C4-2B (cell line): ENCODE measurements around the gene PLCXD1.

Source experiments
- H3K27ac ChIP-seq: fragments of 450-650 bp; 2 replicates; pipeline ENCODE4 v1.5.1; 2017
- ZFX ChIP-seq: fragments of 450-650 bp; IDR thresholded peaks from 2 replicates; pipeline ENCODE4 v1.6.1; 2017
- TF ChIP-seq, protein P1 (sequence below): fragments of 450-650 bp; conservative IDR thresholded peaks from 2 replicates; pipeline ENCODE4 v1.5.1; 2017; ENCODE audit warnings: mild to moderate bottlenecking

PLCXD1 gene

DNA sequence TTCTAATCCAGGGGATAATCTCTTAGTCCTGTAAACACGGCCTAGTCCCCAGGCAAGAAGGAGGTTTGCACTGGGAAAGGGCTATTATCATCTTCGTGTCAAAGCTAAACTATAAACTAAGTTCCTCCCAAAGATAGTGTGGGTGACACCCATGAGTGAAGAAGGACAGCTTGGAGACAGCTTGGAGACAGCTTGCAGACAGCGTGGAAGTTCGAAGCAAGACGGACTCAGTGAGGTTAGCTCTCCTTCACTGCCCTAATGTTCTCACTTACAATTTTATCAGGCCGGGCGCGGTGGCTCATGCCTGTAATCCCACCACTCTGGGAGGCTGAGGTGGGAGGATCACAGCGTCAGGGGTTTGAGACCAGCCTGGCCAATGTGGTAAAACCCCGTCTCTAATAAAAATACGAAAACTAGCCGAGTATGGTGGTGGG, 19.2 kb upstream of the PLCXD1 start:
- TF ChIP-seq, protein P1, sequence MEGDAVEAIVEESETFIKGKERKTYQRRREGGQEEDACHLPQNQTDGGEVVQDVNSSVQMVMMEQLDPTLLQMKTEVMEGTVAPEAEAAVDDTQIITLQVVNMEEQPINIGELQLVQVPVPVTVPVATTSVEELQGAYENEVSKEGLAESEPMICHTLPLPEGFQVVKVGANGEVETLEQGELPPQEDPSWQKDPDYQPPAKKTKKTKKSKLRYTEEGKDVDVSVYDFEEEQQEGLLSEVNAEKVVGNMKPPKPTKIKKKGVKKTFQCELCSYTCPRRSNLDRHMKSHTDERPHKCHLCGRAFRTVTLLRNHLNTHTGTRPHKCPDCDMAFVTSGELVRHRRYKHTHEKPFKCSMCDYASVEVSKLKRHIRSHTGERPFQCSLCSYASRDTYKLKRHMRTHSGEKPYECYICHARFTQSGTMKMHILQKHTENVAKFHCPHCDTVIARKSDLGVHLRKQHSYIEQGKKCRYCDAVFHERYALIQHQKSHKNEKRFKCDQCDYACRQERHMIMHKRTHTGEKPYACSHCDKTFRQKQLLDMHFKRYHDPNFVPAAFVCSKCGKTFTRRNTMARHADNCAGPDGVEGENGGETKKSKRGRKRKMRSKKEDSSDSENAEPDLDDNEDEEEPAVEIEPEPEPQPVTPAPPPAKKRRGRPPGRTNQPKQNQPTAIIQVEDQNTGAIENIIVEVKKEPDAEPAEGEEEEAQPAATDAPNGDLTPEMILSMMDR: no peak
- no peak overlapping the region for H3K27ac ChIP-seq

DNA sequence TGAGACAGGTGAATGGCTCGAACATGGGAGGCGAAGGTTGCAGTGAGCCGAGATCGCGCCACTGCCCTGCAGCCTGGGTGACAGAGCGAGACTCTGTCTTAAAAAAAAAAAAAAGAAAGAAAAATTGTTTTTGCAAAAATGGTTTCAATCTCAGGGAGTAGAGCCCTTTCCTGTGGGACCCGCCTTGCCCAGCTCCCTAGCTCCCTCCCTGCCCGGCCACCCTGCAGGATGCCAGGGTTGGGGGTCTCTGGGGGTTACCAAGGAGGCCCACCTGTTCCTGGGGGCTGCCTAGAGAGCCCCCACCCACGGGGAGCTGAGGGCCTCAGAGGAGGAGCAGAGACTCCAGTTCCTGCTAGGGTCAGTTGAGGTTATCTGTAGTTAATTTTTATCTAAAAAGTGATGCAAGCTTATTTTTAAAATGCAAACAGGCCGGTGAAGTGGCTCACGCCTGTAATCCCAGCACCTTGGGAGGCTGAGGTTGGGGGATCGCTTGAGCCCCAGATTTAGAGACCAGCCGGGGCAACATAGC, 18.7 kb upstream of the PLCXD1 start:
- no peak for TF ChIP-seq ZFX
- TF ChIP-seq, protein P1: no peak
- H3K27ac ChIP-seq: no peak overlapping the region

DNA sequence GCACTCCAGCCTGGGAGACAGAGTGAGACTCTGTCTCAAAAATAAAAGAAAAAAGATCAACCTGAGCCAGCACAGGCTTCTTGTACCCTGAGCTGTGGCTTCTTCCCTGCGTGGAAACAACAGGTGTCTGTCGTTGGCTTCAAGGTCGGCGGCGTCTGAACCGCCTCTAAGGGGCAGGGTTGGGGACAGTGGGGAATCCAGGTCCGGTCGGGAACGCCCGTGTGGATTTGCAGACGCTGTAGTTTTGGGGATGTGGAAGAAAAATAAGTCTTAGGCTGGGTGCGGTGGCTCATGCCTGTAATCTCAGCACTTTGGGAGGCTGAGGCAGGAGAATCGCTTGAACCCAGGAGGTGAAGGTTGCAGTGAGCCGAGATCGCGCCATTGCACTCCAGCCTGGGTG, 17.2 kb upstream of the PLCXD1 start:
- H3K27ac ChIP-seq: peak overlapping the region; percentile 28

DNA sequence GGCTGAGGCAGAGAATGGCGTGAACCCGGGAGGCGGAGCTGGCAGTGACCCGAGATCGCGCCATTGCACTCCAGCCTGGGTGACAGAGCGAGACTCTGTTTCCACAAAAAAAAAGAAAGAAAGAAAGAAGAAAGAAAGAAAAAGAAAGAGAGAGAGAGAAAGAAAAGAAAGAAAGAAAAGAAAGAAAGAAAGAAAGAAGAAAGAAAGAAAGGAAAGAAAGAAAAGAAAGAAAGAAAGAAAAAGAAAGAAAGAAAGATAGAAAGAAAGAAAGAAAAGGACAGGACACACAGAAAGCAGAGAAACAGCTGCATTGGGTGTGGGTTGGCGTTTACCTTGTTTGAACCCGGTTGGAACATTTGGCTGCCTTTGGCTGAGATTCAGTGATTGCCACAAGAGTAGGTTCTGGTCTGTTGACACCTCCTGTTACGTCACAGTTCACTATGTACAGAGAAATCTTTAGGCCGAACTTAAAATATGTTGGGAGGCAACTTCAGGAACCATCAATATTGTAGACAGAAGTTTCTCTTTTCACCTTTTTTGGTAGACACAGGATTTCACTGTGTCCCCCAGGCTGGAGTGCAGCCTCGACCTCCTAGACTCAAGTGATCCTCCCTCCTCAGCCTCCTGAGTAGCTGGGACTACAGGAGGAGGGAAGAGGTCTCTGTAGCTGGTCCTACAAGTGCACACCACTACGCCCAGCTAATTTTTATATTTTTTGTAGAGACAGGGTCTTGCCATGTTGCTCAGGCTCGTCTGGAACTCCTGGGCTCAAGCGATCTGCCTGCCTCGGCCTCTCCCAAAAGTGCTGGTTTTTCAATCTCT, 16.3 kb upstream of the PLCXD1 start:
- TF ChIP-seq, protein P1: no peak
- no peak for TF ChIP-seq ZFX

DNA sequence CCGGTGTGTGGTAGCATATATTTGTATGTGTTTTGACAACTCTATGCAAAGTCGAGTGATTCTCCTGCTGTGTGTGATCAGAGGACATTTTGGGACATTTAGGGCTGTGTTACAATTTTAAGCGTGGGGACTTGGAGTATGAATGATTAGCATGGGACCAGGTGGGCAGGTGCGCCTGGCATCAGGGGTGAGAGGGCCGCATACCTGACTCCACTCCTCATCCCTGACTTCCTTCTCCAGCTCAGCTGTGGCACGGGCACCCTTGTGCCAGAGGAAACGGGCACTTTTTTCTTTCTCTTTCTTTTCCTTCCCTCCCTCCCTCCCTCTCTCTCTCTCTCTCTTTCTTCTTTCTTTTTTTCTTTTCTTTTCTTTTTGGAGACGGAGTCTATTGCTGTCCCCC, 15.7 kb upstream of the PLCXD1 start:
- TF ChIP-seq ZFX: no peak
- TF ChIP-seq, protein P1: no peak
- H3K27ac ChIP-seq: no peak overlapping the region

More for the DNA sequence above, 16.3 kb upstream of the PLCXD1 start:
- H3K27ac ChIP-seq: peak overlapping the region; percentile 28

DNA sequence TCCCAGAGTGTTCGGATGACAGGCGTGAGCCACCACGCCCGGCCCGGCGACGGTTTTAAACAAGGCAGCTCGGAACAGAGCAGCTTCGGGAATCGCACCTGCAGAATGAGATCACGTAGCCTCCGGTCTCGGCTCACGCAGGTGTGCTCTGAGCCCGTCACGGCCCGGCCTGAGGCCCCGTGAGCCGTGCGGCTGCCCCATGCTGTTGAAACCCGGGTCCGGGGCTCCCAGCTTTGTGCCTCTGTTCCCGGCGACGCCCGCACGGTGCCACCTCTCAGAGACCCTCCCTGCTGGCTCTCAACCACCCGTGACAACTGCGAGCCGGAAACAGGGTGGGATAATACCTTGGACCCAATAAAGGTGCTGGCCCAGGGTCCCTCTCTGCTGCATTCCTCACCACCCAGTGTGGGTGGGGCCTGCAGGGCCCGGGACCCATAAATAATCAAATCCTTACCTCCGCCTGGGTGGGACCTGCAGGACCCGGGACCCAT, 13.4 kb upstream of the PLCXD1 start:
- no peak overlapping the region for H3K27ac ChIP-seq
- TF ChIP-seq, protein P1: no peak
- no peak for TF ChIP-seq ZFX

DNA sequence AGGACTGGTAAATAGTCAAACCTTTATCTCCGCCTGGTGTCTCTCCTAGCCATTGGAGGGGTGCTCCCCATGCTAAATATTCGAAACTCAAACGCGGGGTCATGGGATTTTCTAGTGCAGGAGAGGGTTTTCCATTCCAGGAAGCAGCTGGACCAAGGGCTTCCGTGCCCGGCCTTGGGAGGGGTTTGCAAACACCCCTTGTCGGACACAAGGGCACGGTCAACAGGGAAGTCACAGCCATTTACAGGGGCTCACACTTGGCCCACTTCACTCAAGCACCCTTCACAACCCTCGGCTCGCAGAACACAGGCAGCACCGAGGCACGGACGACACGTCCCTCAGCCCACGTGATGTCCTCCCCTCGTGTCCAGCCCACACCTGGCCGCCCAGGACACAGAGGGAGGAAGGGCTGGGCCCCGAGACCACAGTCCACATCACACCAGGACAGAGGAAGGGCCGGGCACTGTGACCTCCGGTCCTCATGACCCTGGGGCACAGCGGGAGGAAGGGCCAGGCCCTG, 10.3 kb upstream of the PLCXD1 start:
- TF ChIP-seq ZFX: no peak
- TF ChIP-seq, protein P1: no peak
- no peak overlapping the region for H3K27ac ChIP-seq
